Heart left ventricle (tissue), 16 donors: ENCODE data around the gene KSR2. TPM values are rescaled to one million over a fixed set of nuclear protein-coding genes. Genes with fewer than 3 reads are reported as not detected.
"Not testable (repeated sequence)": the region's sequence is repeated elsewhere in the genome, so short reads cannot be mapped to it uniquely, and the experiment has no call there.

ENCODE experiments used
- ATAC-seq, 4 donors: fragments of 200-7000 bp; cut with Tn5 transposase; one replicate each; pipeline ENCODE4 v1.9.1; 2020 to 2022; ENCODE audit warnings: moderate library complexity in 4 of 4, mild to moderate bottlenecking in 3 of 4, moderate number of reproducible peaks in 1 of 4
- DNase-seq, 5 donors: peaks; one replicate each; pipeline ENCODE4 v3.0.0-alpha.2; 2020
- H3K27ac ChIP-seq, 12 donors: fragments of 200-600 bp; sonication (generic) in 4 of 12; one replicate each; pipeline versions ENCODE4 v1.5.0 to v1.8.0; 2016 to 2022; ENCODE audit warnings: mild to moderate bottlenecking in 2 of 12
- H3K27me3 ChIP-seq, 9 donors: fragments of 200-600 bp; sonication (generic) in 2 of 9; one replicate each; pipeline versions ENCODE4 v1.5.1 to v1.8.0; 2016 to 2022; ENCODE audit warnings: mild to moderate bottlenecking in 3 of 9
- H3K36me3 ChIP-seq, 9 donors: fragments of 200-600 bp; sonication (generic) in 2 of 9; one replicate each; pipeline versions ENCODE4 v1.5.0 to v1.8.0; 2018 to 2022; ENCODE audit warnings: mild to moderate bottlenecking in 2 of 9
- H3K4me1 ChIP-seq, 12 donors: fragments of 200-600 bp; sonication (generic) in 4 of 12; one replicate each; pipeline versions ENCODE4 v1.5.0 to v1.8.0; 2016 to 2022; ENCODE audit warnings: mild to moderate bottlenecking in 3 of 12
- H3K4me3 ChIP-seq, 12 donors: fragments of 200-600 bp; sonication (generic) in 4 of 12; one replicate each; pipeline versions ENCODE4 v1.5.0 to v1.8.0; 2017 to 2022; ENCODE audit warnings: mild to moderate bottlenecking in 9 of 12, moderate library complexity in 4 of 12
- H3K9me3 ChIP-seq, 12 donors: fragments of 200-600 bp; sonication (generic) in 4 of 12; one replicate each; pipeline versions ENCODE4 v1.5.0 to v1.8.0; 2016 to 2022; ENCODE audit warnings: mild to moderate bottlenecking in 1 of 12
- POLR2A ChIP-seq, 2 donors: fragments of 450-650 bp; IDR thresholded peaks; one replicate each; pipeline ENCODE4 v1.6.1; 2017; ENCODE audit warnings: antibody characterized with exemption in 2 of 2, mild to moderate bottlenecking in 2 of 2, moderate library complexity in 2 of 2
- WGBS, 4 donors: extraction: QIAGEN DNeasy Blood & Tissue Kit in 2 of 4; methylation state at CpG; one replicate each; pipeline versions ENCODE4 v1.1.5 to v1.1.7; 2013 to 2018; 5-methylcytosine and 5-hydroxymethylcytosine counted together
- intact Hi-C, 10 donors: fragments of 100-400 bp; cut with DNase I; formaldehyde crosslinking; loops; one replicate each; pipeline versions ENCODE4 v1.11.1 to v1.14.2; 2022
- polyA plus RNA-seq, 2 donors: library from polyadenylated mRNA; stranded (reverse); fragments of 200-250 nt; gene quantifications; one replicate each; pipeline ENCODE4 v1.2.3, GENCODE V29; 2013
- total RNA-seq, 9 donors: library from RNA; depleted of rRNA in 2 of 9; stranded (reverse); fragments of >200 nt in 2 of 9; fragmentation: NEBNext Ultra II Directional in 3 of 9; extraction: Animal tissue kit (Norgen Biotek cat#: 25700) in 3 of 9; gene quantifications; one replicate each; pipeline versions ENCODE4 v1.1.0 to v1.2.4, GENCODE V29; 2016 to 2023
- TF ChIP-seq, protein P1 (sequence below), 12 donors: fragments of 200-600 bp; sonication (generic) in 4 of 12; IDR thresholded peaks; one replicate each; pipeline versions ENCODE4 v1.5.0 to v1.8.0; 2018 to 2022; ENCODE audit warnings: antibody characterized with exemption in 12 of 12, mild to moderate bottlenecking in 5 of 12
- donor health status: ischemic (EF 13 %, LVEDD 7.1; RV severe dilation, severe dysfunction).
- donor health status: healthy with polysubstance abuse.
- donor health status: DM: no; HTN: yes; CAD: no.
- donor health status: DM: no; HTN: no; CAD: no.
- donor health status: ischemic (EF 25% LVEDD 6.9; RV normal size, moderate dysfunction).
- donor health status: ischemic (EF 25% LVEDD 5.7; RV mildly dilated, moderate dysfunction).
- donor health status: healthy.
- donor health status: DM: yes; HTN: yes; CAD: no.
- donor health status: ischemic (EF 35%, LVEDD 5.7; RV mildly dilated, moderate dysfunction).
- donor health status: nonischemic (EF 11% LVEDD 7.7; RV severe dilation, severe dysfunction).
- donor health status: DM: yes; HTN: yes; CAD: no.
- donor health status: PGD.
- donor health status: ischemic (EF 29% LVEDD 5.4; RV normal size, mild dysfunction).
- donor health status: nonischemic (EF 23%, LVEDD 6.1; RV moderate dilation, normal function).

Gene KSR2
- total and polyA plus RNA-seq, 11 donors: under 0.01 to 0.02 (median 0.02) TPM; not detected in 8

GRCh38 chr12:117641885-117642284 is 326.9 kb downstream of the KSR2 start:
- H3K36me3 ChIP-seq: no peaks in the 10 kb centered on the region
- intact Hi-C loops: no loop called here
- peaks cover 0 to 17% (median 0%) of the 10 kb centered on the region in 9 donors for H3K27me3 ChIP-seq
- H3K4me3 ChIP-seq: no peak overlapping the region
- H3K27ac ChIP-seq: no peak overlapping the region
- H3K9me3 ChIP-seq: peaks cover 0 to 7% (median 2%) of the 10 kb centered on the region in 12 donors
- TF ChIP-seq, protein P1, sequence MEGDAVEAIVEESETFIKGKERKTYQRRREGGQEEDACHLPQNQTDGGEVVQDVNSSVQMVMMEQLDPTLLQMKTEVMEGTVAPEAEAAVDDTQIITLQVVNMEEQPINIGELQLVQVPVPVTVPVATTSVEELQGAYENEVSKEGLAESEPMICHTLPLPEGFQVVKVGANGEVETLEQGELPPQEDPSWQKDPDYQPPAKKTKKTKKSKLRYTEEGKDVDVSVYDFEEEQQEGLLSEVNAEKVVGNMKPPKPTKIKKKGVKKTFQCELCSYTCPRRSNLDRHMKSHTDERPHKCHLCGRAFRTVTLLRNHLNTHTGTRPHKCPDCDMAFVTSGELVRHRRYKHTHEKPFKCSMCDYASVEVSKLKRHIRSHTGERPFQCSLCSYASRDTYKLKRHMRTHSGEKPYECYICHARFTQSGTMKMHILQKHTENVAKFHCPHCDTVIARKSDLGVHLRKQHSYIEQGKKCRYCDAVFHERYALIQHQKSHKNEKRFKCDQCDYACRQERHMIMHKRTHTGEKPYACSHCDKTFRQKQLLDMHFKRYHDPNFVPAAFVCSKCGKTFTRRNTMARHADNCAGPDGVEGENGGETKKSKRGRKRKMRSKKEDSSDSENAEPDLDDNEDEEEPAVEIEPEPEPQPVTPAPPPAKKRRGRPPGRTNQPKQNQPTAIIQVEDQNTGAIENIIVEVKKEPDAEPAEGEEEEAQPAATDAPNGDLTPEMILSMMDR (IDR thresholded peaks at IDR 0.05): no peak
- TF ChIP-seq POLR2A (IDR thresholded peaks at IDR 0.05): no peak
- ATAC-seq: no peak
- no peaks in the 10 kb centered on the region for H3K4me1 ChIP-seq
- WGBS, 4 donors: 71 to 82% (median 78%) methylated on average over 7 of the region's 7 CpGs
- no peak for DNase-seq

DNA sequence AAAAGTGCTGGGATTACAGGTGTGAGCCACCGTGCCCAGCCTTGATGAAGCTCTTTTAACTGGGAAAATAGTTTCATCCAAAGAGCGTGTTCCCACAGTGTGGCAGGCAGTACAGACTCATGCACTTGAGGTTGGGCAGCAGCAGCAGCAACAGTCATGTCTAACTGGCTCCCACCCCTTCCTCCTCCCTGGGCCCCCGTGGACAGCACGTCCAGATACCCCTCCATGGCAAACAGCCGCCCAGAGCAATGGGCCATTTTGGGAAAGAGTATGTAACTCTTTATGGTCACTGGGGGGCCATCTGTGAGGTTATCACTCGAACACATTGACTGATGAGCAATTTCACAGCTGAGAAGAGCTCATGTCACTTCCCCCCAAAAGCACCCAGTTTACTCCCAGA is 328.3 kb downstream of the KSR2 start:
- H3K9me3 ChIP-seq: peaks cover 0 to 12% (median 3%) of the 10 kb centered on the region in 12 donors
- H3K27me3 ChIP-seq: peaks cover 0 to 11% (median 0%) of the 10 kb centered on the region in 9 donors
- no peak overlapping the region for H3K27ac ChIP-seq
- no peak for ATAC-seq
- H3K4me1 ChIP-seq: no peaks in the 10 kb centered on the region
- WGBS, 4 donors: 64 to 86% (median 76%) methylated on average over 3 to 6 of the region's 6 CpGs
- no peak for DNase-seq
- H3K36me3 ChIP-seq: no peaks in the 10 kb centered on the region
- H3K4me3 ChIP-seq: no peak overlapping the region
- intact Hi-C loops: no loop called here
- TF ChIP-seq, protein P1 (IDR thresholded peaks at IDR 0.05): no peak
- TF ChIP-seq POLR2A (IDR thresholded peaks at IDR 0.05): no peak

DNA sequence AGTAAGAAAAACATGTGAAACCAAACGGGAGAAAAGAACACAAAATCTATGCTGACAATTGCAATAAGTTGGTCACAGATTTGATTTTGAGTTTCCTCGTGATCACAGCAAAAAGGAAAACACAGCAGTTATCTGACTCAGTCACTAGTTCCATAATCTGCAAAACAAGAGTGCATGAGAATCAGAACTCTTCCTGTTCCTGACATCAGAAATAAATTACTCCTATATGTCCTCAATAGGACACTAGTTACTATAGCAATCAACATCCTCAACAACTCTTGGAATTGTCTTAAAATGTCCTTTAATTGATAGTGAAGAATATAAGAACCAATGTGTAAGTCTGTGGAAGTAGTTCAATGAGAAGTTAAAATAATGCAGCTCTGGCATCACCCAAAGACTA is 339.3 kb downstream of the KSR2 start:
- TF ChIP-seq, protein P1 (IDR thresholded peaks at IDR 0.05): no peak
- no peak for TF ChIP-seq POLR2A (IDR thresholded peaks at IDR 0.05)
- no peaks in the 10 kb centered on the region for H3K9me3 ChIP-seq
- no peaks in the 10 kb centered on the region for H3K4me1 ChIP-seq
- DNase-seq (no peak), ATAC-seq (no peak)
- intact Hi-C loops: no loop called here
- peaks cover 0 to 9% (median 0%) of the 10 kb centered on the region in 9 donors for H3K27me3 ChIP-seq
- 45 to 67% (median 56%) methylated on average over 2 of the region's 2 CpGs for WGBS, 4 donors
- no peak overlapping the region for H3K4me3 ChIP-seq
- H3K36me3 ChIP-seq: no peaks in the 10 kb centered on the region
- no peak overlapping the region for H3K27ac ChIP-seq

DNA sequence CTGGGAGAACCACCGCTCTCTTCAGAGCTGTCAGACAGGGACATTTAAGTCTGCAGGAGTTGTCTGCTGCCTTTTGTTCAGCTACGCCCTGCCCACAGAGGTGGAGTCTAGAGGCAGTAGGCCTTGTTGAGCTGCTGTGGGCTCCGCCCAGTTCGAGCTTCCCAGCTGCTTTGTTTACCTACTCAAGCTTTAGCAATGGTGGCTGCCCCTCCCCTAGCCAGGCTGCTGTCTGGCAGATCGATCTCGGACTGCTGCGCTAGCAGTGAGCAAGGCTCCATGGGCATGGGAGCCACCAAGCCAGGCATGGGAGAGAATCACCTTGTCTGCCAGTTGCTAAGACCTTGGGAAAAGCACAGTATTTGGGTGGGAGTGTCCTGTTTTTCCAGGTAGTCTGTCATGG is 340.1 kb downstream of the KSR2 start:
- H3K4me1 ChIP-seq, H3K9me3 ChIP-seq, H3K4me3 ChIP-seq, ATAC-seq, H3K27me3 ChIP-seq, H3K36me3 ChIP-seq, H3K27ac ChIP-seq, intact Hi-C loops, DNase-seq: not testable (repeated sequence)
- 53 to 74% (median 66%) methylated on average over 5 to 7 of the region's 7 CpGs for WGBS, 4 donors

DNA sequence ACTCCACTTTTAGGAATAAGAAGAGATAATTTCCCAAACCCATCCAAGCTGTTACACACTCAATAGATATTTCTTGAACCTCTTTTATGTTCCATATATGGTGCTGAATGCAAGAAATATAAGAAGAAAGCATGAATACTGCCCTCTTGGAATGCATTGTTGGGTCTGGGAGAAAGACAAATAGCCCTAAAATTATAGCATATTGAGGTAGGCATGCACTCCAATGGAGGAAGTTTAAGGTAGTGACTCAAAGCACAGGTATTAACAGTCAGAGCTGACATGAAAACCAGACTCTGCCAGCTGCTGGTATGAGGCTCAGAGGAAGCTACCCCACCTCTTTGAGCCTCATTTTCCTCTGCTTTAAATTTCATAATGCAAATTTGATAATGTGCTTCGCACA is 346.0 kb downstream of the KSR2 start:
- no peaks in the 10 kb centered on the region for H3K36me3 ChIP-seq
- no peaks in the 10 kb centered on the region for H3K4me1 ChIP-seq
- H3K4me3 ChIP-seq: no peak overlapping the region
- TF ChIP-seq POLR2A (IDR thresholded peaks at IDR 0.05): no peak
- TF ChIP-seq, protein P1 (IDR thresholded peaks at IDR 0.05): no peak
- DNase-seq (no peak), ATAC-seq (no peak)
- intact Hi-C loops: no loop called here
- no peaks in the 10 kb centered on the region for H3K27me3 ChIP-seq
- no peak overlapping the region for H3K27ac ChIP-seq
- peaks cover 0 to 3% (median 0%) of the 10 kb centered on the region in 12 donors for H3K9me3 ChIP-seq
- 83 to 100% (median 89%) methylated on average over 1 of the region's 1 CpG for WGBS, 4 donors
